Fibroblast of pulmonary artery (primary cell): ENCODE measurements around the gene PTPRN2.

Experiments used
- DNase-seq: peaks from one replicate; pipeline ENCODE4 v3.0.0-alpha.2; 2010; ENCODE audit warnings: low read depth
- H3K4me3 ChIP-seq: replicated peaks from 2 replicates; pipeline ENCODE4 v1.5.1; 2011; ENCODE audit warnings: low read depth, mild to moderate bottlenecking, control low read depth, low read length, moderate library complexity
- CTCF ChIP-seq: IDR thresholded peaks from 2 replicates; pipeline ENCODE4 v1.5.1; 2011; ENCODE audit warnings: mild to moderate bottlenecking, control low read depth, low read length, inconsistent platforms; ENCODE audit errors: missing control alignments

The PTPRN2 gene

GRCh38 chr7:157979636-157980340 is 607.8 kb downstream of the PTPRN2 start:
- no peak for TF ChIP-seq CTCF
- H3K4me3 ChIP-seq = no peak overlapping the region
- no peak for DNase-seq

GRCh38 chr7:157978766-157979165 is 608.9 kb downstream of the PTPRN2 start:
- DNase-seq = no peak
- TF ChIP-seq CTCF = no peak
- H3K4me3 ChIP-seq = no peak overlapping the region

GRCh38 chr7:157977717-157978496 is 609.7 kb downstream of the PTPRN2 start:
- H3K4me3 ChIP-seq = no peak overlapping the region
- no peak for DNase-seq
- no peak for TF ChIP-seq CTCF

GRCh38 chr7:157977306-157977705 is 610.3 kb downstream of the PTPRN2 start:
- H3K4me3 ChIP-seq = no peak overlapping the region
- TF ChIP-seq CTCF = no peak
- no peak for DNase-seq

GRCh38 chr7:157976406-157976805 is 611.2 kb downstream of the PTPRN2 start:
- H3K4me3 ChIP-seq = no peak overlapping the region
- no peak for DNase-seq

More at GRCh38 chr7:157976406-157976805, 611.2 kb downstream of the PTPRN2 start:
- TF ChIP-seq CTCF = no peak
